GM12874 (cell line): ENCODE results near the gene DNAAF8.

ENCODE experiments used
- CTCF ChIP-seq: IDR thresholded peaks from 2 replicates; pipeline ENCODE4 v1.5.1; 2011; ENCODE audit warnings: low read depth, mild to moderate bottlenecking, control low read depth, low read length, moderate library complexity; ENCODE audit not compliant: insufficient read depth

DNAAF8 gene

GRCh38 chr16:4795181-4795827 lies 61.0 kb downstream of the DNAAF8 start, which contains the start of gene SMIM22:
TSS of gene SMIM22 (plus strand) at chr16:4795369. CDS start at chr16:4795735, 366 bp downstream.
- TF ChIP-seq CTCF = no peak

DNA sequence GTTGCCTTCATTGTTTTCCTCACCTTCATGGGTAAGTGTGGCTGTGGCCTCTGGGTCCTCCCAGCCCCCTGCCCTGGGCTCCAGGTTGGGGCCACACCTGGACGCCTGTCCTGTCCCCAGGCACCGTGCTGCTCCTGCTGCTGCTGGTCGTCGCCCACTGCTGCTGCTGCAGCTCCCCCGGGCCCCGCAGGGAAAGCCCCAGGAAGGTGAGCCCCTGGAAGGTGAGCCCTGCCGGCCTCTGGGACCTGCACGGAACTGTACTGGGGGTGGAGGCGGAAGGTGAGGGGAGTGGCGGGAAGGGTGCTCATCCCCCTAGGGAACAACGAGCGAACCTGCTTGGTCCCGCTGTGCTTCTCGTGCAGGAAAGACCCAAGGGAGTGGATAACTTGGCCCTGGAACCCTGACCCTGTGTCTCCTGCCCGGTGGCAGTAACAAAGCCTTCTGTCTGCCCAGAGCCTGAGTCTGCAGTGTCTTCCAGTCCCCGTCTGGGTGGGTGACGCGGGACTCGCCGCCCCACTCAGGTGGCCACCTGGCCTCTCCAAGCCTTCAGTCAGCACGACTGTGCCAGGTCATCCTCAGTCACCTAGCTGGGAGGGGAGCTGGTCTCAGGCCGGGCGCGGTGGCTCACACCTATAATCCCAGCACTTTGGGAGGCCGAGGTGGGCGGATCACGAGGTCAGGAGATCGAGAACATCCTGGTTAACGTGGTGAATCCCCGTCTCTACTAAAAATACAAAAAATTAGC lies 61.7 kb downstream of the DNAAF8 start:
- TF ChIP-seq CTCF = no peak

GRCh38 chr16:4796982-4797804 lies 62.9 kb downstream of the DNAAF8 start:
- TF ChIP-seq CTCF = no peak

GRCh38 chr16:4797805-4798252 lies 63.5 kb downstream of the DNAAF8 start:
- no peak for TF ChIP-seq CTCF

GRCh38 chr16:4798456-4798855 lies 64.1 kb downstream of the DNAAF8 start:
- no peak for TF ChIP-seq CTCF
